OCI-LY7 (cell line): ENCODE results near the gene CFHR5. TPM values are rescaled to one million over a fixed set of nuclear protein-coding genes. Genes with fewer than 3 reads are reported as not detected.

Source experiments
- BruUV-seq: library from RNA; stranded (reverse); fragments of 400-500 nt; replicated peaks from 2 replicates; lab custom pipeline; 2021; lab: Mats Ljungman, UMichigan
- CTCF ChIA-PET: fragments of 300-600 bp; sonication (Branson Sonifier 250); formaldehyde crosslinking; loops from one replicate; lab custom pipeline; 2022; ENCODE audit warnings: antibody characterized with exemption; ENCODE audit not compliant: unreplicated experiment; lab: Charles Lee
- POLR2A ChIA-PET: fragments of 300-600 bp; sonication (Branson Sonifier 250); formaldehyde crosslinking; loops from one replicate; lab custom pipeline; 2022; ENCODE audit warnings: antibody characterized with exemption; lab: Charles Lee
- DNase-seq: peaks from one replicate; pipeline ENCODE4 v3.0.0-alpha.2; 2015; ENCODE audit warnings: low spot score
- H2AFZ ChIP-seq: fragments of 200-600 bp; sonication (generic), shearing (Covaris generic); 2 replicates; pipeline ENCODE4 v1.6.1; 2014; ENCODE audit warnings: mild to moderate bottlenecking, antibody characterized with exemption, low read length, moderate library complexity
- H3K27ac ChIP-seq: fragments of 200-600 bp; sonication (generic); 2 replicates; pipeline ENCODE4 v1.5.1; 2014; ENCODE audit warnings: mixed run types, low read depth, mild to moderate bottlenecking, moderate library complexity, low read length, inconsistent platforms; ENCODE audit not compliant: poor library complexity, severe bottlenecking
- H3K36me3 ChIP-seq: fragments of 200-600 bp; sonication (generic); 2 replicates; pipeline ENCODE4 v1.6.1; 2014; ENCODE audit warnings: mild to moderate bottlenecking, antibody characterized with exemption, low read length, moderate library complexity, mixed read lengths; ENCODE audit not compliant: insufficient read depth
- H3K4me1 ChIP-seq: fragments of 200-600 bp; sonication (generic); 2 replicates; pipeline ENCODE4 v1.5.1; 2014; ENCODE audit warnings: mild to moderate bottlenecking, low read length; ENCODE audit not compliant: insufficient read depth, poor library complexity, severe bottlenecking
- H3K4me2 ChIP-seq: fragments of 200-600 bp; sonication (generic); 2 replicates; pipeline ENCODE4 v1.6.1; 2014; ENCODE audit warnings: mild to moderate bottlenecking, low read length
- H3K4me3 ChIP-seq: fragments of 200-600 bp; sonication (generic); 2 replicates; pipeline ENCODE4 v1.5.1; 2014; ENCODE audit warnings: mild to moderate bottlenecking, low read depth, low read length; ENCODE audit not compliant: poor library complexity, severe bottlenecking
- H3K79me2 ChIP-seq: fragments of 200-600 bp; sonication (generic); 2 replicates; pipeline ENCODE4 v1.6.1; 2016; ENCODE audit warnings: low read depth, mild to moderate bottlenecking, low read length, moderate library complexity, mixed read lengths; ENCODE audit not compliant: insufficient read depth
- H3K9me2 ChIP-seq: fragments of 200-600 bp; sonication (generic); 2 replicates; pipeline ENCODE4 v1.6.1; 2016; ENCODE audit warnings: mild to moderate bottlenecking, low read length, mixed read lengths; ENCODE audit not compliant: insufficient read depth
- H3K9me3 ChIP-seq: fragments of 200-600 bp; sonication (generic); 2 replicates; pipeline ENCODE4 v1.6.1; 2014; ENCODE audit warnings: mild to moderate bottlenecking, mixed run types, low read length, mixed read lengths
- H4K20me1 ChIP-seq: fragments of 200-600 bp; sonication (generic); 2 replicates; pipeline ENCODE4 v1.6.1; 2014; ENCODE audit warnings: mild to moderate bottlenecking, antibody characterized with exemption, low read length, moderate library complexity, mixed read lengths; ENCODE audit not compliant: insufficient read depth
- EZH2phosphoT487 ChIP-seq: fragments of 200-600 bp; sonication (generic); IDR thresholded peaks from 2 replicates; pipeline ENCODE4 v1.6.1; 2018; ENCODE audit warnings: low read depth, borderline replicate concordance, mild to moderate bottlenecking, mixed run types, antibody characterized with exemption, low read length, moderate library complexity, mixed read lengths
- intact Hi-C: fragments of 100-400 bp; cut with micrococcal nuclease; formaldehyde crosslinking; loops from one replicate; pipeline ENCODE4 v1.10.0; 2022; ENCODE audit not compliant: unreplicated experiment
- total RNA-seq, 2 experiments: library from RNA; depleted of rRNA in 1 of 2; stranded (reverse); fragments of >200 nt in 1 of 2; shearing (Covaris generic) in 1 of 2; gene quantifications; 2 replicates each; pipeline ENCODE4 v1.2.3, GENCODE V29; 2014 to 2022
- TF ChIP-seq, protein P1 (sequence below): fragments of 200-600 bp; sonication (generic); conservative IDR thresholded peaks from 2 replicates; pipeline ENCODE4 v1.5.1; 2014; ENCODE audit warnings: mild to moderate bottlenecking, antibody characterized with exemption, low read length, moderate library complexity, mixed read lengths

Gene CFHR5
- total RNA-seq, 2 experiments from 2014 or later = not detected

DNA sequence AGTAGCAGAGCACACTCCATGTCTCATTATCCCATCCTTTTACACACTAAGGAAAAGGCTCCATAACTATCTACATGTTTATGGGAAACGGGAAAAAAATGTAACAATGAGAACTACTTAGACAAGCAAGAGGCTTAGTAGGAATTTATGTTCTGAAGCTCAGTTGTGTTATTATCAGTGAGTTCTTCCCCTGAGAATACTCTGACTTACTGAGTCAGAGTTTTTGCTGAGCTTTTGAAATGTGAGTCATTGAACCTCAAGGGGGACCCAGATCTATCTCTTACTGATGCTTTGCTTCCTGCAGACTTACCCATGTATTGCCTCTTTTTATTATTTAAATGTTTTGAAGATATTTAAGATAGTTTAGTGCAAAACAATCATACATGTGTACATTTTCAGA lies 20.1 kb downstream of the CFHR5 start:
- no peaks in the 10 kb centered on the region for H4K20me1 ChIP-seq
- no TSS peak for BruUV-seq
- H3K4me1 ChIP-seq = no peaks in the 10 kb centered on the region
- TF ChIP-seq, protein P1, sequence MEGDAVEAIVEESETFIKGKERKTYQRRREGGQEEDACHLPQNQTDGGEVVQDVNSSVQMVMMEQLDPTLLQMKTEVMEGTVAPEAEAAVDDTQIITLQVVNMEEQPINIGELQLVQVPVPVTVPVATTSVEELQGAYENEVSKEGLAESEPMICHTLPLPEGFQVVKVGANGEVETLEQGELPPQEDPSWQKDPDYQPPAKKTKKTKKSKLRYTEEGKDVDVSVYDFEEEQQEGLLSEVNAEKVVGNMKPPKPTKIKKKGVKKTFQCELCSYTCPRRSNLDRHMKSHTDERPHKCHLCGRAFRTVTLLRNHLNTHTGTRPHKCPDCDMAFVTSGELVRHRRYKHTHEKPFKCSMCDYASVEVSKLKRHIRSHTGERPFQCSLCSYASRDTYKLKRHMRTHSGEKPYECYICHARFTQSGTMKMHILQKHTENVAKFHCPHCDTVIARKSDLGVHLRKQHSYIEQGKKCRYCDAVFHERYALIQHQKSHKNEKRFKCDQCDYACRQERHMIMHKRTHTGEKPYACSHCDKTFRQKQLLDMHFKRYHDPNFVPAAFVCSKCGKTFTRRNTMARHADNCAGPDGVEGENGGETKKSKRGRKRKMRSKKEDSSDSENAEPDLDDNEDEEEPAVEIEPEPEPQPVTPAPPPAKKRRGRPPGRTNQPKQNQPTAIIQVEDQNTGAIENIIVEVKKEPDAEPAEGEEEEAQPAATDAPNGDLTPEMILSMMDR = no peak
- TF ChIP-seq EZH2phosphoT487 = no peak
- H3K9me3 ChIP-seq = no peaks in the 10 kb centered on the region
- H3K27ac ChIP-seq = no peak overlapping the region
- no peak overlapping the region for H3K4me3 ChIP-seq
- H2AFZ ChIP-seq = no peak overlapping the region
- ChIA-PET CTCF (no interaction called here), POLR2A (interaction anchor here (0.7 to 1.3 kb wide), 2 partner anchors 12 to 20 kb away, joined by 4 to 5 read pairs; partner anchors contain the start of gene CFHR5)
- H3K4me2 ChIP-seq = no peak overlapping the region
- H3K79me2 ChIP-seq = no peaks in the 10 kb centered on the region
- no peak for DNase-seq
- intact Hi-C loops = no loop called here
- no peaks in the 10 kb centered on the region for H3K9me2 ChIP-seq
- no peaks in the 10 kb centered on the region for H3K36me3 ChIP-seq

DNA sequence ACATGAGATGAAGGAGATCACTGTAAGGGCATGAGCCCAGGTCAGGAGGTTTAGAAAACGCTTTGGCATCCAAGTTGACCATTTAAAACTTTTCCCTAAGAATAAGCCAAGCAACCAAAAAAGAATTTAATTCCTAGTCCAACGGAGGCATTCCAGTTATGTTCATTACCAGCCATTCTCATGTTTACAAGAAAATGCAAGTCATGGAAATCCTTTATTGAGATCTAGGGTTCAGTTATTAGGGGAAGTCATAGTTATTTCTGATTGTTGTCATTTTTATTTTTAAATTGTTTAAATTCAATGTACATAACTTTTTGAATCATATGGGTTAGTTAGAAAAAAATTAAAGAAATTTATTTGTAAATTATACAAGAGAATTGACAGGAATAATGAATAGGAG lies 24.5 kb downstream of the CFHR5 start:
- Histone ChIP-seq H3K9me3 (no peaks in the 10 kb centered on the region), H3K4me2 (no peak overlapping the region), H4K20me1 (no peaks in the 10 kb centered on the region), H3K36me3 (no peaks in the 10 kb centered on the region), H3K27ac (no peak overlapping the region), H3K9me2 (no peaks in the 10 kb centered on the region), H2AFZ (no peak overlapping the region), H3K4me1 (no peaks in the 10 kb centered on the region), H3K79me2 (no peaks in the 10 kb centered on the region), H3K4me3 (no peak overlapping the region)
- ChIA-PET POLR2A (no interaction called here), CTCF (no interaction called here)
- no TSS peak for BruUV-seq
- intact Hi-C loops = no loop called here
- no peak for TF ChIP-seq EZH2phosphoT487
- TF ChIP-seq, protein P1 = no peak
- no peak for DNase-seq

DNA sequence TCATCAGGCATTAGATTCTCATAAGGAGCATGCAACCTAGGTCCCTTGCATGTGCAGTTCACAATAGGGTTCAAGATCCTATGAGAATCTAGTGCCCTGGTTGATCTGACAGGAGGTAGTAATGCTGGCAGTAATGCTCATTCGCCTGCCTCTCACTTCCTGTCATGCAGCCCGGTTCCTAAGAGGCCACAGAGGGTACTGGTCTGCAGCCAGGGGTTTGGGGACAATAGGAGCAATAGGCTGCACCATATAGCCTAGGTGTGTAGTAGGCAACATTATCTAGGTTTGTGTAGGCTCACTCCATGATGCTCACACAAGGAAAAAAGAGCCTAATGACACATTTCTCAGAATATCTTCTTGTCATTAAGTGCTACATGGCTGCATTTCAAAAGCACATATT lies 25.8 kb downstream of the CFHR5 start:
- intact Hi-C loops = no loop called here
- POLR2A ChIA-PET = no interaction called here
- H3K79me2 ChIP-seq = no peaks in the 10 kb centered on the region
- no peaks in the 10 kb centered on the region for H3K4me1 ChIP-seq
- no peak overlapping the region for H3K4me2 ChIP-seq
- no peak overlapping the region for H3K4me3 ChIP-seq
- TF ChIP-seq, protein P1 = no peak
- no peak for TF ChIP-seq EZH2phosphoT487
- no TSS peak for BruUV-seq
- no peak overlapping the region for H3K27ac ChIP-seq
- CTCF ChIA-PET = no interaction called here
- no peaks in the 10 kb centered on the region for H3K36me3 ChIP-seq
- H2AFZ ChIP-seq = no peak overlapping the region
- DNase-seq = no peak
- no peaks in the 10 kb centered on the region for H3K9me2 ChIP-seq
- H4K20me1 ChIP-seq = no peaks in the 10 kb centered on the region
- H3K9me3 ChIP-seq = no peaks in the 10 kb centered on the region
